Caco-2 (cell line): ENCODE data around the gene TMEM170B. TPM values are rescaled to one million over a fixed set of nuclear protein-coding genes. Genes with fewer than 3 reads are reported as not detected.

Experiments used
- BruUV-seq: library from RNA; stranded (reverse); fragments of 400-500 nt; replicated peaks from 2 replicates; lab custom pipeline; 2021; lab: Mats Ljungman, UMichigan
- CTCF ChIA-PET: fragments of 300-600 bp; sonication (Branson Sonifier 250); formaldehyde crosslinking; loops from one replicate; lab custom pipeline; 2022; ENCODE audit warnings: antibody characterized with exemption; lab: Charles Lee
- POLR2A ChIA-PET: fragments of 300-600 bp; sonication (Branson Sonifier 250); formaldehyde crosslinking; loops from one replicate; lab custom pipeline; 2022; ENCODE audit warnings: antibody characterized with exemption; lab: Charles Lee
- DNase-seq, 2 experiments: peaks; one replicate each; pipeline versions ENCODE4 v3.0.0 to v3.0.0-alpha.2; 2020 to 2022
- H3K27me3 ChIP-seq: replicated peaks from 2 replicates; pipeline ENCODE4 v1.6.0; 2011; ENCODE audit warnings: low read length; ENCODE audit not compliant: control insufficient read depth, insufficient read depth
- H3K36me3 ChIP-seq: 2 replicates; pipeline ENCODE4 v1.5.1; 2011; ENCODE audit warnings: low read length; ENCODE audit not compliant: control insufficient read depth, insufficient read depth
- H3K4me1 ChIP-seq: fragments of 250-450 bp; sonication (Bioruptor Pico); 2 replicates; pipeline ENCODE4 v1.5.1; 2020; ENCODE audit warnings: mild to moderate bottlenecking
- H3K4me3 ChIP-seq: 2 replicates; pipeline ENCODE4 v1.5.1; 2011; ENCODE audit warnings: low read depth, mild to moderate bottlenecking, control low read depth, low read length
- H3K9me3 ChIP-seq: fragments of 250-450 bp; sonication (Bioruptor Pico); 2 replicates; pipeline ENCODE4 v1.5.1; 2020; ENCODE audit warnings: mild to moderate bottlenecking, moderate library complexity
- H3K27ac Mint-ChIP-seq: one replicate; pipeline ENCODE4 v1.8.0; 2022; ENCODE audit warnings: mixed read lengths; ENCODE audit not compliant: unreplicated experiment
- H3K27me3 Mint-ChIP-seq: one replicate; pipeline ENCODE4 v1.8.0; 2022; ENCODE audit warnings: mixed read lengths; ENCODE audit not compliant: insufficient read depth, unreplicated experiment
- H3K36me3 Mint-ChIP-seq: one replicate; pipeline ENCODE4 v1.8.0; 2022; ENCODE audit warnings: mild to moderate bottlenecking, mixed read lengths; ENCODE audit not compliant: insufficient read depth, unreplicated experiment
- H3K4me1 Mint-ChIP-seq: one replicate; pipeline ENCODE4 v1.8.0; 2022; ENCODE audit warnings: low read depth, mixed read lengths; ENCODE audit not compliant: unreplicated experiment
- H3K4me3 Mint-ChIP-seq: one replicate; pipeline ENCODE4 v1.8.0; 2022; ENCODE audit warnings: mild to moderate bottlenecking, moderate library complexity, mixed read lengths; ENCODE audit not compliant: unreplicated experiment
- H3K9me3 Mint-ChIP-seq: one replicate; pipeline ENCODE4 v1.8.0; 2022; ENCODE audit warnings: mixed read lengths; ENCODE audit not compliant: unreplicated experiment
- CTCF ChIP-seq, 2 experiments: fragments of 200-600 bp in 1 of 2; IDR thresholded peaks; 1 replicate in 1 of 2; 2 replicates in 1 of 2; pipeline versions ENCODE4 v1.5.1 to v1.8.0; 2011 to 2022; ENCODE audit warnings: antibody characterized with exemption in 1 of 2, control low read depth in 1 of 2, inconsistent platforms in 1 of 2, low read depth in 1 of 2, low read length in 1 of 2, mild to moderate bottlenecking in 1 of 2, moderate library complexity in 1 of 2; ENCODE audit not compliant: insufficient read depth in 1 of 2, severe bottlenecking in 1 of 2, unreplicated experiment in 1 of 2
- intact Hi-C: fragments of 100-400 bp; cut with micrococcal nuclease; formaldehyde crosslinking; loops from one replicate; pipeline ENCODE4 v1.10.0; 2022; ENCODE audit not compliant: unreplicated experiment
- total RNA-seq: library from RNA; stranded (reverse); gene quantifications from 2 replicates; pipeline ENCODE4 v1.2.3, GENCODE V29; 2022

Gene TMEM170B
- total RNA-seq, 1 experiment from 2014 or later: 4.0 TPM

- no peaks in the 10 kb centered on the region for H3K27me3 ChIP-seq
- intact Hi-C loops: loop anchor here (5.0 kb wide), 1 partner anchor 45 kb away; no protein-coding TSS in a partner anchor
- H3K4me3 ChIP-seq: no peak overlapping the region
- H3K4me1 Mint-ChIP-seq: no peaks in the 10 kb centered on the region
- no peaks in the 10 kb centered on the region for H3K36me3 Mint-ChIP-seq
- no TSS peak for BruUV-seq
- CTCF ChIA-PET: no interaction called here
- no peak overlapping the region for H3K4me3 Mint-ChIP-seq
- peaks cover 16% of the 10 kb centered on the region for H3K4me1 ChIP-seq
- no peaks in the 10 kb centered on the region for H3K36me3 ChIP-seq
- no peak for TF ChIP-seq CTCF (IDR thresholded peaks at IDR 0.05; ENCODE audit: insufficient read depth in 1 of 2, low read depth in 1 of 2, low read length in 1 of 2, severe bottlenecking in 1 of 2, unreplicated experiment in 1 of 2)
- H3K9me3 ChIP-seq: no peaks in the 10 kb centered on the region
- DNase-seq: peak; percentile 24 to 67
- POLR2A ChIA-PET: interaction anchor here (0.9 kb wide), 1 partner anchor 34 kb away, joined by 3 read pairs; no protein-coding TSS in a partner anchor
- H3K27ac Mint-ChIP-seq: peak overlapping the region; percentile 35
- no peaks in the 10 kb centered on the region for H3K27me3 Mint-ChIP-seq
- no peaks in the 10 kb centered on the region for H3K9me3 Mint-ChIP-seq
These were observed 94.7 kb downstream of the TMEM170B start for GRCh38 chr6:11632231-11632630.

- H3K9me3 Mint-ChIP-seq: no peaks in the 10 kb centered on the region
- H3K27ac Mint-ChIP-seq: peak overlapping the region; percentile 35
- POLR2A ChIA-PET: interaction anchor here (0.9 kb wide), 1 partner anchor 34 kb away, joined by 3 read pairs; no protein-coding TSS in a partner anchor
- no peaks in the 10 kb centered on the region for H3K4me1 Mint-ChIP-seq
- no peaks in the 10 kb centered on the region for H3K27me3 Mint-ChIP-seq
- BruUV-seq: no TSS peak
- no peaks in the 10 kb centered on the region for H3K36me3 Mint-ChIP-seq
- DNase-seq: no peak
- H3K4me3 Mint-ChIP-seq: no peak overlapping the region
- Histone ChIP-seq H3K9me3 (no peaks in the 10 kb centered on the region), H3K36me3 (no peaks in the 10 kb centered on the region), H3K27me3 (no peaks in the 10 kb centered on the region), H3K4me1 (peaks cover 16% of the 10 kb centered on the region), H3K4me3 (no peak overlapping the region)
- intact Hi-C loops: loop anchor here (5.0 kb wide), 1 partner anchor 46 kb away; no protein-coding TSS in a partner anchor
- CTCF ChIA-PET: no interaction called here
- no peak for TF ChIP-seq CTCF (IDR thresholded peaks at IDR 0.05; ENCODE audit: insufficient read depth in 1 of 2, low read depth in 1 of 2, low read length in 1 of 2, severe bottlenecking in 1 of 2, unreplicated experiment in 1 of 2)
These were observed 95.4 kb downstream of the TMEM170B start for GRCh38 chr6:11632795-11633511.

Other genes with a start within 250 kb of the TMEM170B start
- gene ADTRP, start 241.1 kb downstream of the TMEM170B start, total RNA-seq: 3.0 and 5.2 TPM in 2 replicates